GM19463 (cell line): ENCODE data around the gene ATP2B1.
A peak's percentile ranks its signal among the peaks of the same experiment; 100 is the strongest.

ENCODE experiments used
- ATAC-seq: cut with Tn5 transposase; IDR thresholded peaks from one replicate; pipeline ENCODE4 v1.9.1; 2021; ENCODE audit warnings: mild to moderate bottlenecking, moderate library complexity; ENCODE audit not compliant: unreplicated experiment

Gene ATP2B1

GRCh38 chr12:89603678-89604077 lies 105.0 kb downstream of the ATP2B1 start:
- no peak for ATAC-seq

GRCh38 chr12:89597770-89598169 lies 110.9 kb downstream of the ATP2B1 start:
- peak; percentile 47 for ATAC-seq

GRCh38 chr12:89597210-89597609 lies 111.4 kb downstream of the ATP2B1 start:
- ATAC-seq = no peak

- no peak for ATAC-seq
Measured at GRCh38 chr12:89593873-89594272, 114.8 kb downstream of the ATP2B1 start.

GRCh38 chr12:89593233-89593632 lies 115.4 kb downstream of the ATP2B1 start:
- no peak for ATAC-seq

GRCh38 chr12:89589753-89590152 lies 118.9 kb downstream of the ATP2B1 start:
- no peak for ATAC-seq

- ATAC-seq = no peak
Measured at GRCh38 chr12:89578499-89578898, 130.1 kb downstream of the ATP2B1 start.

- no peak for ATAC-seq
Measured at GRCh38 chr12:89576572-89577220, 131.9 kb downstream of the ATP2B1 start.

- ATAC-seq = no peak
Measured at GRCh38 chr12:89575374-89575773, 133.3 kb downstream of the ATP2B1 start.

- no peak for ATAC-seq
Measured at GRCh38 chr12:89574736-89575208, 133.9 kb downstream of the ATP2B1 start.

- ATAC-seq = no peak
Measured at GRCh38 chr12:89573051-89573810, 135.4 kb downstream of the ATP2B1 start.

GRCh38 chr12:89571491-89572195 lies 137.0 kb downstream of the ATP2B1 start:
- ATAC-seq = no peak

GRCh38 chr12:89568484-89568883 lies 140.2 kb downstream of the ATP2B1 start:
- no peak for ATAC-seq

GRCh38 chr12:89567691-89568239 lies 140.9 kb downstream of the ATP2B1 start:
- no peak for ATAC-seq

- no peak for ATAC-seq
Measured at GRCh38 chr12:89566615-89567014, 142.0 kb downstream of the ATP2B1 start.

GRCh38 chr12:89565002-89565401 lies 143.6 kb downstream of the ATP2B1 start:
- ATAC-seq = no peak

- no peak for ATAC-seq
Measured at GRCh38 chr12:89559753-89560152, 148.9 kb downstream of the ATP2B1 start.

GRCh38 chr12:89556976-89557375 lies 151.7 kb downstream of the ATP2B1 start:
- no peak for ATAC-seq

- ATAC-seq = no peak
Measured at GRCh38 chr12:89552376-89552775, 156.3 kb downstream of the ATP2B1 start.

GRCh38 chr12:89551747-89552146 lies 156.9 kb downstream of the ATP2B1 start:
- no peak for ATAC-seq

GRCh38 chr12:89547101-89547500 lies 161.5 kb downstream of the ATP2B1 start:
- no peak for ATAC-seq
